Aorta (tissue), 5 donors: Measurements from ENCODE around the gene CFAP410. TPM values are rescaled to one million over a fixed set of nuclear protein-coding genes. Genes with fewer than 3 reads are reported as not detected.
"Not testable (repeated sequence)": the region's sequence is repeated elsewhere in the genome, so short reads cannot be mapped to it uniquely, and the experiment has no call there.

ENCODE experiments used
- ATAC-seq: fragments of 200-7000 bp; cut with Tn5 transposase; one replicate; pipeline ENCODE4 v1.9.1; 2022; ENCODE audit warnings: moderate library complexity; ENCODE audit not compliant: low FRiP score
- DNase-seq, 2 donors: peaks; one replicate each; pipeline ENCODE4 v3.0.0-alpha.2; 2020
- H3K27ac ChIP-seq, 2 donors: one replicate each; pipeline ENCODE4 v1.5.1; 2013; ENCODE audit warnings: low read length in 2 of 2, mild to moderate bottlenecking in 2 of 2, moderate library complexity in 2 of 2, control low read depth in 1 of 2, inconsistent platforms in 1 of 2, low read depth in 1 of 2
- H3K27me3 ChIP-seq, 2 donors: one replicate each; pipeline ENCODE4 v1.6.1; 2013; ENCODE audit warnings: control low read depth in 1 of 2, low read length in 1 of 2, mild to moderate bottlenecking in 1 of 2, moderate library complexity in 1 of 2; ENCODE audit not compliant: insufficient read depth in 2 of 2, control insufficient read depth in 1 of 2
- H3K36me3 ChIP-seq, 2 donors: one replicate each; pipeline ENCODE4 v1.6.1; 2013; ENCODE audit warnings: control low read depth in 1 of 2, low read length in 1 of 2, mild to moderate bottlenecking in 1 of 2; ENCODE audit not compliant: insufficient read depth in 2 of 2, control insufficient read depth in 1 of 2
- H3K4me1 ChIP-seq, 2 donors: one replicate each; pipeline ENCODE4 v1.6.1; 2013; ENCODE audit warnings: low read length in 2 of 2, control low read depth in 1 of 2, mild to moderate bottlenecking in 1 of 2, moderate library complexity in 1 of 2; ENCODE audit not compliant: insufficient read depth in 2 of 2, control insufficient read depth in 1 of 2
- H3K4me3 ChIP-seq, 2 donors: one replicate each; pipeline ENCODE4 v1.5.1; 2013; ENCODE audit warnings: low read length in 2 of 2, control low read depth in 1 of 2, mild to moderate bottlenecking in 1 of 2
- H3K9me3 ChIP-seq: one replicate; pipeline ENCODE4 v1.6.1; 2013; ENCODE audit warnings: mild to moderate bottlenecking, low read length; ENCODE audit not compliant: control insufficient read depth
- WGBS, 2 donors: extraction: QIAGEN DNeasy Blood & Tissue Kit; methylation state at CpG; one replicate each; pipeline ENCODE4 v1.1.7; 2013; 5-methylcytosine and 5-hydroxymethylcytosine counted together
- intact Hi-C, 2 donors: fragments of 100-400 bp; cut with DNase I; formaldehyde crosslinking; loops; one replicate each; pipeline versions ENCODE4 v1.14.2 to v1.15.0; 2022
- polyA plus RNA-seq, 2 donors: library from polyadenylated mRNA; stranded (reverse); fragments of 200-250 nt; gene quantifications; one replicate each; pipeline ENCODE4 v1.2.3, GENCODE V29; 2013
- total RNA-seq, 2 donors: library from RNA; stranded (reverse); fragmentation: NEBNext Ultra II Directional; extraction: Animal tissue kit (Norgen Biotek cat#: 25700); gene quantifications; one replicate each; pipeline ENCODE4 v1.2.1, GENCODE V29; 2021
- donor health status: healthy with polysubstance abuse.
- donor health status: Bipolar disorder and iron deficiency.
- donor health status: DM: no; HTN: no; CAD: no.
- donor health status: DM: no; HTN: no; CAD: no.
- donor health status: DM: yes; HTN: yes; CAD: no.

CFAP410 gene
- total and polyA plus RNA-seq, 4 donors, result 19.4 to 121 (median 23.5) TPM

DNA sequence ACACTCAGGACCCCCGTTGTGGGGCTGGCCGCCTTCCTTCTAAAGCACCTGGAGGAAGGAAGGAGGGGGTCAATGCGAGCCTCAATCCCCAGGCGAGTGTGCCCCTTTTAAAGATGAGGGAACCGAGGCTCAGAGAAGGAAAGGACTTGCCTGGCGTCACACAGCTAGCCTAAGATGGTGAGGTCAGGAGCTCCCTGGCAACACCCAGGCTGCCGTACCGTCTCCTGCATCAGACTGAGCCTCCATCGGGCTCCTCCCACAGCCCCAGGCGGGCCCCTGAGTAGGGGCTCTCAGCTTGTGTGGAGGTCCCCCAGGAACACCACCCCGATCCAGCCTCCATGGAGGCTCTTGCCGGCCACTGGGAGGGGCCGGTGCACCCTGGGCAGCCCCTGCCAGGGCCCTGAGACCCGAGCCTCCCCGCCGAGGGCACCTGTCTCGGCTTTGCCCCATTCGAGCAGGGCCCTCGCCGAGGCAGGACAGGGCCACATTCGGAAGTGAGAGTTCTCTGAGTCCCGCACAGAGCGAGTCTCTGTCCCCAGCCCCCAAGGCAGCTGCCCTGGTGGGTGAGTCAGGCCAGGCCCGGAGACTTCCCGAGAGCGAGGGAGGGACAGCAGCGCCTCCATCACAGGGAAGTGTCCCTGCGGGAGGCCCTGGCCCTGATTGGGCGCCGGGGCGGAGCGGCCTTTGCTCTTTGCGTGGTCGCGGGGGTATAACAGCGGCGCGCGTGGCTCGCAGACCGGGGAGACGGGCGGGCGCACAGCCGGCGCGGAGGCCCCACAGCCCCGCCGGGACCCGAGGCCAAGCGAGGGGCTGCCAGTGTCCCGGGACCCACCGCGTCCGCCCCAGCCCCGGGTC is 53.8 kb downstream of the CFAP410 start, which contains the start of gene AIRE:
Gene AIRE (plus strand): TSS at position 739 of the 855 bp plus-strand sequence. CDS start 131 bp downstream, outside the sequence.
- no peak for ATAC-seq
- no peak within 1 kb of the TSS for H3K4me3 ChIP-seq

DNA sequence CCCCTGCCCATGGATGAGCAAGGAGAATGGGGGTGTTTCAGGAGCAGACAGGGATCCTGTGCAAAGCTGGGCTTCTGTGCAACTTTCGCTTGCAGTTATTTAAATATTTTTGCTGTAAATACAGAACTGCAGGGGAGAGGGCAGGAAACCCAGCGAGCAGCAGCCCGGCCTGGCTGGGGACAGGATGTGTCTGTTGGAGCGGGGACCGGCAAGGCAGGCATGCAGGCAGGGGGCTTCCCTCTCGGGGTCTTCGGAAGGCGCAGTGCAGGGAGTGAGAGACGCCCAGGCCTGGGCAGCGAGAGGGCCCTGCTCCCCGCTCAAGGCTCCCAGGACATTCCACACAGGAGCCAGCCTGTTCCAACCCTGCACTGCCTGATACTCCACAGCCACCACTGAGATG is 55.2 kb downstream of the CFAP410 start:
- Histone ChIP-seq H3K4me3 (no peak overlapping the region), H3K9me3 (no peaks in the 10 kb centered on the region), H3K27ac (no peak overlapping the region), H3K4me1 (no peaks in the 10 kb centered on the region), H3K27me3 (no peaks in the 10 kb centered on the region), H3K36me3 (no peaks in the 10 kb centered on the region)
- 85 to 87% methylated on average over 9 to 11 of the region's 11 CpGs for WGBS, 2 donors
- intact Hi-C loops, result no loop called here
- ATAC-seq (no peak), DNase-seq (no peak)

More for the DNA sequence above, 53.8 kb downstream of the CFAP410 start, which contains the start of gene AIRE:
- no peaks in the 10 kb centered on the region for H3K27me3 ChIP-seq
- DNase-seq, result peak in 1 of 2 donors; percentile 61
- intact Hi-C loops, result no loop called here
- no peaks in the 10 kb centered on the region for H3K4me1 ChIP-seq
- WGBS, 2 donors, result 23 to 26% methylated on average over 47 to 56 of the region's 56 CpGs
- H3K36me3 ChIP-seq, result no peaks in the 10 kb centered on the region
- H3K27ac ChIP-seq, result no peak within 1 kb of the TSS
- H3K9me3 ChIP-seq, result no peaks in the 10 kb centered on the region

DNA sequence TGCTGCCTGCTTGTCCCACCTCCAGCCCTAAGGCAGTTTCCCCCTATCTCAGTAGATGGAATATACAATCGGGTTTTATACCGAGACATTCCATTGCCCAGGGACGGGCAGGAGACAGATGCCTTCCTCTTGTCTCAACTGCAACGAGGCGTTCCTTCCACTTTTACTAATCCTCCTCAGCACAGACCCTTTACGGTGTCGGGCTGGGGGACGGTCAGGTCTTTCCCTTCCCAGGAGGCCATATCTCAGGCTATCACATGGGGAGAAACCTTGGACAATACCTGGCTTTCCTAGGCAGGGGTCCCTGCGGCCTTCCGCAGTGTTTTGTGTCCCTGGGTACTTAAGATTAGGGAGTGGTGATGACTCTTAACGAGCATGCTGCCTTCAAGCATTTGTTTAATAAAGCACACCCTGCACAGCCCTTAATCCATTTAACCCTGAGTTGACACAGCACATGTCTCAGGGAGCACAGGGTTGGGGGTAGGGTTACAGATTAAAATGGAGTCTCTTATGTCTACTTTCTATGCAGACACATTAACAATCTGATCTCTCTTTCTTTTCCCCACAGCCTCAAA is 55.9 kb downstream of the CFAP410 start:
- intact Hi-C loops, H3K4me3 ChIP-seq, ATAC-seq, H3K9me3 ChIP-seq, H3K36me3 ChIP-seq, H3K4me1 ChIP-seq, H3K27me3 ChIP-seq, H3K27ac ChIP-seq: not testable (repeated sequence)
- WGBS, 2 donors, result 78 to 83% methylated on average over 11 of the region's 11 CpGs
- peak in 1 of 2 donors; percentile 26 for DNase-seq

DNA sequence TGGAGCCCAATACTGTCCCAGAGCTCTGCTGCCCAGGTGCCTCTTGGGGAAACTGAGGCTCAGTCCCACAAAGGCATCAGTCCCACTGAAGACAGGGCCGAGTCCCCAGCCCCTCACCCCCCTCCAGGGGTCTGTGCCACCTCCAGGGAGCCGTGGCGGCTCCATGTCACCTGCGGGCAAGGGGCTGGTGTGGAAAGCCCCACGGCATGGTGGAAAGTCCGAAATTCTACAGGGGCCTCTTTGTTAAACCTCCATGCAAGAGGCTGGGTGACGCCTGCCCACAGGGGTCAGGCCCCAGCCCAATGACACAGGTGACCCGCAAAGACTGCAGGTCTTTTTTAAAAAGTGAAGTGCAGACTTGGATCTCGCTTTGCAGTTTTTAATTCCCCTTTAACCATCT is 56.8 kb downstream of the CFAP410 start:
- Histone ChIP-seq H3K36me3 (no peaks in the 10 kb centered on the region), H3K4me3 (no peak overlapping the region), H3K27ac (no peak overlapping the region), H3K9me3 (no peaks in the 10 kb centered on the region), H3K4me1 (no peaks in the 10 kb centered on the region), H3K27me3 (no peaks in the 10 kb centered on the region)
- no peak for ATAC-seq
- DNase-seq, result peak in 1 of 2 donors; percentile 2
- intact Hi-C loops, result no loop called here
- WGBS, 2 donors, result 91% methylated on average over 9 of the region's 9 CpGs

DNA sequence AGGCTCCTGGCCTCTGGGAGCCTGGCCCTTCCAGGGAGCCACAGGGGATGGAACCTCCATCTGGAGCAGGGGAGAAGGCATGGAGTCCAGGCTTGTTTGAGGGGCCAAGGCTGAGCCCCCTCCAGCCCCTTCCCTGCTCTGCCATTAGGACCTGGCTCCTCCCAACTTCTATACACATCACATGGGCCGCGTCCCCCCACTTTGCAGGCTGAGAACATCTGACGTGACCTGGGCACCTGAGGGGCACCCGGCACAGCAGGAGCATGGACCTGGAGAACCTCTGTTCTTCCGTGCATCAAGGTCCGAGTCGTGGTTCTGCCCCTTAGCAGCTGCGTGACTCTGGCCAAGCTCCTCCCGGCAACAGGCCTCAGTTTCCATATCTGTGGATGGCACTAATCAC is 57.4 kb downstream of the CFAP410 start:
- no peaks in the 10 kb centered on the region for H3K36me3 ChIP-seq
- no peak overlapping the region for H3K4me3 ChIP-seq
- 90 to 96% methylated on average over 9 of the region's 9 CpGs for WGBS, 2 donors
- intact Hi-C loops, result no loop called here
- no peaks in the 10 kb centered on the region for H3K27me3 ChIP-seq
- no peaks in the 10 kb centered on the region for H3K9me3 ChIP-seq
- peak in 1 of 2 donors; percentile 34 for DNase-seq
- peak; percentile 9 for ATAC-seq
- no peaks in the 10 kb centered on the region for H3K4me1 ChIP-seq
- H3K27ac ChIP-seq, result no peak overlapping the region

DNA sequence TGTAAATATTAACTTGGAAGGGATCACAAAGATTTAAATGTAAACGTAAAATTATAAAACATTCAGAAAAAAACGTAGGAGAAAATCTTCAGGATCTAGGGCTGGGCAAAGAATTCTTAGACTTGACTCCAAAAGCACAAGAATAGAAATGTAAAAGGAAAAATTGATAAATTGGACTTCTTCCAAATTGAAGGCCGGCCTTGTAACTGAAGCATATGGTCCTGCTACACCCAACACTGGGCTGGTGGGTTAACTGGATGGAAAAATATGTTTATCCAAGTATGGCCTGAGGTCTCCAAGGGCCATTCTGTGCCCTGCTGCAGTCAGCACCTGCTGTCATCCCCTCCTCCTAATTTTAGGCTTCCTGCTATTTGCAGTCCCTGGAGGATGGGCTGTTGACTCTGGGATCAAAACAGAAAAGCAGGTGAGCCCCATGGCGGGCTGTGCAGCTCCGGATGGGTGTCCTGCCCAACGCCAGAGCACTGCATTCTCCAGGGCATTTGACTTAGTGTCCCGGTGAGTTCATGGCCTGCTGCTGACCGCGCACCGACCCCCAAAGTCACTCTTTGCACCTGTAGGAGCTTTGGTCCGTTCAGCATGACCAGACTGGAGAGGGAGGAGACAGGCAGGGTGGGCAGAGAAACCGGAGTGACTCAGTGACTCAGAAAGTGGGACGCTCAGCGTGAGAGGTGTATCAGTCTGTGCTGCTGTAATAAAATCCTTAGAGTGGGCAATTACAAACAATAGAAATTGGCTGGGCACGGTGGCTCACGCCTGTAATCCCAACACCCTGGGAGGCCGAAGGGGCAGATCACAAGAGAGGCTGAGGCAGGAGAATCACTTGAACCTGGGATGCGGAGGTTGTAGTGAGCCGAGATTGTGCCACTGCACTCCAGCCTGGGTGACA is 59.6 kb downstream of the CFAP410 start:
- intact Hi-C loops, result no loop called here
- Histone ChIP-seq H3K4me3 (no peak overlapping the region), H3K27me3 (no peaks in the 10 kb centered on the region), H3K4me1 (no peaks in the 10 kb centered on the region), H3K27ac (no peak overlapping the region), H3K9me3 (no peaks in the 10 kb centered on the region), H3K36me3 (no peaks in the 10 kb centered on the region)
- 80 to 86% methylated on average over 19 of the region's 19 CpGs for WGBS, 2 donors
- DNase-seq (peak in 1 of 2 donors; percentile 26), ATAC-seq (no peak)

Other genes starting within 250 kb of the CFAP410 start
- gene PWP2, start 232.0 kb downstream of the CFAP410 start, total RNA-seq, result 1 to 10 TPM; 3.8 to 9.5 TPM
- 10 to 100 TPM in 1 of 2 donors, not detected in 1; 18.2 TPM for gene PWP2, start 232.0 kb downstream of the CFAP410 start, polyA plus RNA-seq
- 10 to 100 TPM in 1 of 2 donors, 1 to 10 TPM in 1; 5.8 to 11.8 TPM for gene GATD3, start 205.7 kb downstream of the CFAP410 start, total RNA-seq
- gene GATD3, start 205.7 kb downstream of the CFAP410 start, polyA plus RNA-seq, result 1 to 10 TPM; 5.6 to 6.5 TPM
- 1 to 10 TPM; 3.1 to 3.9 TPM for gene ICOSLG, start 98.4 kb downstream of the CFAP410 start, total RNA-seq
- under 1 TPM; 0.56 to 0.63 TPM for gene ICOSLG, start 98.4 kb downstream of the CFAP410 start, polyA plus RNA-seq
- not detected for gene DNMT3L, start 77.5 kb downstream of the CFAP410 start, total RNA-seq
- gene DNMT3L, start 77.5 kb downstream of the CFAP410 start, polyA plus RNA-seq, result not detected
- gene AIRE, start 53.5 kb downstream of the CFAP410 start, total RNA-seq, result under 1 TPM in 1 of 2 donors, not detected in 1; 0.19 TPM
- gene AIRE, start 53.5 kb downstream of the CFAP410 start, polyA plus RNA-seq, result not detected
- gene PFKL, start 39.3 kb downstream of the CFAP410 start, total RNA-seq, result 100 to 1,000 TPM in 1 of 2 donors, 10 to 100 TPM in 1; 95.1 to 115 TPM
- 100 to 1,000 TPM in 1 of 2 donors, 10 to 100 TPM in 1; 48.0 to 110 TPM for gene PFKL, start 39.3 kb downstream of the CFAP410 start, polyA plus RNA-seq
- gene TRPM2, start 14.2 kb upstream of the CFAP410 start, total RNA-seq, result 10 to 100 TPM in 1 of 2 donors, 1 to 10 TPM in 1; 7.0 to 15.8 TPM
- 1 to 10 TPM; 2.2 to 4.9 TPM for gene TRPM2, start 14.2 kb upstream of the CFAP410 start, polyA plus RNA-seq
- 1 to 10 TPM; 1.6 to 5.3 TPM for gene LRRC3, start 116.1 kb upstream of the CFAP410 start, total RNA-seq
- gene LRRC3, start 116.1 kb upstream of the CFAP410 start, polyA plus RNA-seq, result 1 to 10 TPM in 1 of 2 donors, under 1 TPM in 1; 0.63 to 1.5 TPM
- not detected for gene KRTAP10-1, start 200.8 kb upstream of the CFAP410 start, total RNA-seq
- gene KRTAP10-1, start 200.8 kb upstream of the CFAP410 start, polyA plus RNA-seq, result not detected
- not detected for gene KRTAP10-2, start 212.1 kb upstream of the CFAP410 start, total RNA-seq
- not detected for gene KRTAP10-2, start 212.1 kb upstream of the CFAP410 start, polyA plus RNA-seq
- not detected for gene KRTAP10-3, start 219.4 kb upstream of the CFAP410 start, total RNA-seq
- gene KRTAP10-3, start 219.4 kb upstream of the CFAP410 start, polyA plus RNA-seq, result not detected
- not detected for gene KRTAP10-4, start 234.3 kb upstream of the CFAP410 start, total RNA-seq
- gene KRTAP10-4, start 234.3 kb upstream of the CFAP410 start, polyA plus RNA-seq, result not detected
- gene KRTAP10-5, start 241.2 kb upstream of the CFAP410 start, total RNA-seq, result not detected
- gene KRTAP10-5, start 241.2 kb upstream of the CFAP410 start, polyA plus RNA-seq, result not detected